ENCODE results near the gene CBFA2T2. TPM values are rescaled to one million over a fixed set of nuclear protein-coding genes. Genes with fewer than 3 reads are reported as not detected.

The CBFA2T2 gene
- total RNA-seq, 1 donor from 2014 or later: 52.3 TPM

DNA sequence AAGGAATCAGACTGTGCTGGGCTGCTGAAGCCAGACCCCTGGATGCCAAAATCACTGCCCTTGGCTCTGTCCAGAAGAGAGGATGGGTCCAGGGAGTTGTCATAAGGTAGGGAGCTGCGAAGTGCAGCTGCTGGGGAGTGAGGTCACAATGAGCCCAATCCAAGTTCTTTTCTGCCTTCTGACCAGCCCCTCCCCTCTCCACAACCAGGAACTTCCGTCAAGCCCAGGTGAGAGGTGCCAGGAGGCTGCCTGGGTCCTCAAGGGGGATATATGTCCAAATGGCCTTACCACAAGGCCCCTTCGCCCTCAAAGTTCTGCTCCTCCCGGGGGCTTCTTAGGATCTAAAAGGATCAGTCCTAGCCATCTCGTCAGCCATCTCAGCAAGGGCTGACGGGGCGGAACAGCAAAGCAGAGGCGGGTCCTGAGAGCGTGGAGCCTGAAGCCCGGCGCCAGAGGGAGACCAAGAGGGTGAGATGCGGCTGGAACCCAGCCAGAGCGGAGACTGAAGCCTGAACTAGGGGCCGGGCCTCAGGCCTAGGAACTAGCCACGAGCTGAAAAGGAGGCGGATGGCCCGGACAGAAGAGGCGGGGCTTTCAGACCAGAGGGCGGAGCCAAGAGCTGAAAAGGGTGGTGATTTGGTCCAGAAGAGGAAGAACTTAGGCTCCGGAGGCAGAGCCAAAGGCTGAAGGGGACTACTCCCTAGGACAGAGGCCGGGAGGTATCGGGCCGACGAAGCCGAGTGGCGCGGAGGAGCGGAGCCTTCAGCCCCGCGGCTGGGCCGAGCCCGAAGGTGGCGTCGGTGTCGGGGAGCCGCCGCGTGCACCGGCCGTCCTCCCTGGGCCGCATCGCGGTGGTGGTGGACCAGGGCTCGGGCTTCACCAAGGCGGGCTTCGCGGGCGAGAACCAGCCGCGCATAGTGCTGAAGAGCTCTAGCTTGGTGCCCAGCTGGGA, 176.7 kb downstream of the CBFA2T2 start, which contains the start of gene ACTL10:
Gene ACTL10, plus strand, starts transcription at position 651 of the 952 bp plus-strand sequence. CDS start 555 bp downstream, outside the sequence.
- Mint-ChIP-seq H3K36me3 (peaks cover 12% of the 10 kb centered on the region), H3K9me3 (no peaks in the 10 kb centered on the region), H3K27ac (peak within 1 kb of the TSS; percentile 91), H3K27me3 (no peaks in the 10 kb centered on the region), H3K4me1 (ENCODE audit: unreplicated experiment) (peaks cover 38% of the 10 kb centered on the region), H3K4me3 (peak within 1 kb of the TSS; percentile 96)
- TF ChIP-seq, protein P1, sequence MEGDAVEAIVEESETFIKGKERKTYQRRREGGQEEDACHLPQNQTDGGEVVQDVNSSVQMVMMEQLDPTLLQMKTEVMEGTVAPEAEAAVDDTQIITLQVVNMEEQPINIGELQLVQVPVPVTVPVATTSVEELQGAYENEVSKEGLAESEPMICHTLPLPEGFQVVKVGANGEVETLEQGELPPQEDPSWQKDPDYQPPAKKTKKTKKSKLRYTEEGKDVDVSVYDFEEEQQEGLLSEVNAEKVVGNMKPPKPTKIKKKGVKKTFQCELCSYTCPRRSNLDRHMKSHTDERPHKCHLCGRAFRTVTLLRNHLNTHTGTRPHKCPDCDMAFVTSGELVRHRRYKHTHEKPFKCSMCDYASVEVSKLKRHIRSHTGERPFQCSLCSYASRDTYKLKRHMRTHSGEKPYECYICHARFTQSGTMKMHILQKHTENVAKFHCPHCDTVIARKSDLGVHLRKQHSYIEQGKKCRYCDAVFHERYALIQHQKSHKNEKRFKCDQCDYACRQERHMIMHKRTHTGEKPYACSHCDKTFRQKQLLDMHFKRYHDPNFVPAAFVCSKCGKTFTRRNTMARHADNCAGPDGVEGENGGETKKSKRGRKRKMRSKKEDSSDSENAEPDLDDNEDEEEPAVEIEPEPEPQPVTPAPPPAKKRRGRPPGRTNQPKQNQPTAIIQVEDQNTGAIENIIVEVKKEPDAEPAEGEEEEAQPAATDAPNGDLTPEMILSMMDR (conservative IDR thresholded peaks at IDR 0.05): peak; percentile 57
- DNase-seq (ENCODE audit: extremely low spot score, unreplicated experiment): peak; percentile 94

DNA sequence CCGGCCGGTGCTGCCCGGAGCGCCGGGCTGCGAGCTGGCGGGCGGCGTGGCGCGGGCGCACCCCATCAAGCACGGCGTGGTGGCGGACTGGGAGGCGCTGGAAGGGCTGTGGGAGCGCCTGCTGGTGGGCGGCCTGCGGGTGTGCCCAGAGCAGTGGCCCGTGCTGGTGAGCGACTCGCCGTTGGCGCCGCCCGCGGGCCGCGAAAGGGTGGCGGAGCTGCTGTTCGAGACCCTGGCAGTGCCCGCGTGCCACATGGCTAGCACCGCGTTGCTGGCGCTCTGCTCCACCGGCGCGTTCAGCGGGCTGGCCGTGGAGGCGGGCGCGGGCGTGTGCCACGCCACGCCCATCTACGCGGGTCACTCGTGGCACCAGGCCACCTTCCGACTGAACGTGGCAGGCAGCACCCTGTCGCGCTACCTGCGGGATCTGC, 177.4 kb downstream of the CBFA2T2 start:
- Mint-ChIP-seq H3K27ac (no peak overlapping the region), H3K9me3 (no peaks in the 10 kb centered on the region), H3K27me3 (no peaks in the 10 kb centered on the region), H3K4me1 (ENCODE audit: unreplicated experiment) (peaks cover 39% of the 10 kb centered on the region), H3K36me3 (peaks cover 16% of the 10 kb centered on the region), H3K4me3 (peak overlapping the region; percentile 78)
- TF ChIP-seq, protein P1 (conservative IDR thresholded peaks at IDR 0.05): no peak
- DNase-seq (ENCODE audit: extremely low spot score, unreplicated experiment): peak; percentile 80

DNA sequence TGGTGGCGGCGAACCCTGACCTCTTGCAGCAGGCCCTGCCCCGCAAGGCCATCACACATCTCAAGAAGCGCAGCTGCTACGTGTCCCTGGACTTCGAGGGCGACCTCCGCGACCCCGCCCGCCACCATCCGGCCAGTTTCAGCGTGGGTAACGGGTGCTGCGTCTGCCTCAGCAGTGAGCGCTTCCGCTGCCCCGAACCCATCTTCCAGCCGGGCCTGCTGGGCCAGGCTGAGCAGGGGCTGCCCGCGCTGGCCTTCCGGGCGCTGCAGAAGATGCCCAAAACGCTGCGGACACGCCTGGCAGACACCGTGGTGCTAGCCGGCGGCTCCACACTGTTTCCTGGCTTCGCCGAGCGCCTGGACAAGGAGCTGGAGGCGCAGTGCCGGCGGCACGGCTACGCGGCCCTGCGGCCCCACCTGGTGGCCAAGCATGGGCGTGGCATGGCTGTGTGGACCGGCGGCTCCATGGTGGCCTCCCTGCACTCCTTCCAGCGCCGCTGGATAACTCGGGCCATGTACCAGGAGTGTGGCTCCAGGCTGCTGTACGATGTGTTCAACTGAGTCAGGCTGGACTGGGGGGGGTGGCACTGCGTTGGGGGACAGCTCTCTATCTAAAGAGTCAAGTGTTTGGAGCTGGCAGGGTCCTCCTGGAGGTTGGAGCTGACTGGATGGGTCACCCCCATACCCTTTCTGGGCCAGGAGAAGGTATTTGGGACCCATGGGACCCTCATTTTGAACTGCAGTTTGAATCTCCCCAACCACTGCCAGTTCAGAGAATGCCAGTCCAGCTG, 178.0 kb downstream of the CBFA2T2 start:
- no peaks in the 10 kb centered on the region for H3K27me3 Mint-ChIP-seq
- peak; percentile 91 for DNase-seq (ENCODE audit: extremely low spot score, unreplicated experiment)
- H3K36me3 Mint-ChIP-seq: peaks cover 16% of the 10 kb centered on the region

DNA sequence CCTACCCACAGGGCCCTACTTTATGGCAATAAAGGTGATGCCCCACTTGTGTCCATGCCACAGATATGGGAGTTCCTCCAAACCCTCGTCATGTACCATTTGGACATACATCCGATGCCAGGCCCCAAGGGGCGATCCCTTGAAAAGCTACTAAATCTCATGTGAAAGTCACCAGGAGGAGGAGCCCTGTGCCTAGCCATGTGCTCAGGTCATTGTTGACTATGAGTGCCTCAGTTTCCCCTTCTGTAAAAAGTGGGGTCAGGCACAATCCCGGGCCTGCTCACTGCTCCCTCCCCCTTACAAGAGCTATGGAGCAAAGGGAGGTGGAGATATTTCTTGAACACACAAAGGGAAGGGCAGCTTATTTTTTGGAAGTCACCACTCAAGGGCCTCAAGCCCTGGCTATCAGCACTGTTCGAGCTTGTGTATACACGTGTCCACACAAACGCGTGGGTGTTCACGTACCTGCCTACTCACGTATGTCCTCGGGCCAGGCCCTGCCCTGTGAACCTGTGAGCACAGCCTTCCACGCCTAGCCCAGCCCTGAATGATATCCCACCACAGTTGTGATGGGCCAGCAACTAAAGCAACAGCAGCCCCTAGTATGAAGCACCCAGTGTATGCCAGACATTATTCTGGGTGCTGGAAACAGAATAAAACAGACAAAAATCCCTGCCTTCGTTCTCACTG, 178.7 kb downstream of the CBFA2T2 start:
- Mint-ChIP-seq H3K4me3 (peak overlapping the region; percentile 58), H3K4me1 (ENCODE audit: unreplicated experiment) (peaks cover 46% of the 10 kb centered on the region), H3K27me3 (no peaks in the 10 kb centered on the region), H3K9me3 (no peaks in the 10 kb centered on the region), H3K36me3 (peaks cover 16% of the 10 kb centered on the region), H3K27ac (no peak overlapping the region)
- TF ChIP-seq, protein P1 (conservative IDR thresholded peaks at IDR 0.05): no peak
- DNase-seq (ENCODE audit: extremely low spot score, unreplicated experiment): no peak

More for the DNA sequence above, 178.0 kb downstream of the CBFA2T2 start:
- H3K9me3 Mint-ChIP-seq: no peaks in the 10 kb centered on the region
- TF ChIP-seq, protein P1 (conservative IDR thresholded peaks at IDR 0.05): peak; percentile 94
- peaks cover 42% of the 10 kb centered on the region for H3K4me1 Mint-ChIP-seq (ENCODE audit: unreplicated experiment)
- H3K27ac Mint-ChIP-seq: no peak overlapping the region
- peak overlapping the region; percentile 78 for H3K4me3 Mint-ChIP-seq

DNA sequence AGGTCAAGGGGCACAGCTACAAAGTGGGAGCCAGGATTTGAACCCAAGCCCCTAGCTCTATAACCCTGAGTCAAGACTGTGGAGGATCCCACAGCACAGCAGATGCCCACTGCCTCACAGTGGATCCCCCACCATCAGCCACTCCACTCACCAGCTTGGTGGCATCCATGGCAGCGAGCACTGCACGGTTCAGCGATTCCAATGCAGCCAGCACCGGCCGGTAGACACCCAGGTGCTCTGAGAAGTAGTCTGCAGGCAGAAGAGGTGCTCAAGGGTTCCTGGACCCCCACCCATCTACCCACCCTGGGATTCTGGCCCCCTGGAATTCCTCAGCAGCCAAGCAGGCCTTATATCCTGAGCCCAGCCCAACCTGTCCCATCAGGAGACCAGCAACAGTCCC, 179.3 kb downstream of the CBFA2T2 start:
- TF ChIP-seq, protein P1 (conservative IDR thresholded peaks at IDR 0.05): no peak
- peak overlapping the region; percentile 58 for H3K4me3 Mint-ChIP-seq

More for the DNA sequence above, 179.3 kb downstream of the CBFA2T2 start:
- peaks cover 16% of the 10 kb centered on the region for H3K36me3 Mint-ChIP-seq
- H3K9me3 Mint-ChIP-seq: no peaks in the 10 kb centered on the region
- H3K27me3 Mint-ChIP-seq: no peaks in the 10 kb centered on the region
- H3K4me1 Mint-ChIP-seq (ENCODE audit: unreplicated experiment): peaks cover 45% of the 10 kb centered on the region
- H3K27ac Mint-ChIP-seq: no peak overlapping the region
- no peak for DNase-seq (ENCODE audit: extremely low spot score, unreplicated experiment)
